Fibroblast of skin of scalp (primary cell): ENCODE results near the gene FCGR1A.
A peak's percentile ranks its signal among the peaks of the same experiment; 100 is the strongest.
"Not testable (repeated sequence)": the region's sequence is repeated elsewhere in the genome, so short reads cannot be mapped to it uniquely, and the experiment has no call there.

Experiments
- DNase-seq: peaks from one replicate; pipeline ENCODE4 v3.0.0-alpha.2; 2013

The FCGR1A gene

DNA sequence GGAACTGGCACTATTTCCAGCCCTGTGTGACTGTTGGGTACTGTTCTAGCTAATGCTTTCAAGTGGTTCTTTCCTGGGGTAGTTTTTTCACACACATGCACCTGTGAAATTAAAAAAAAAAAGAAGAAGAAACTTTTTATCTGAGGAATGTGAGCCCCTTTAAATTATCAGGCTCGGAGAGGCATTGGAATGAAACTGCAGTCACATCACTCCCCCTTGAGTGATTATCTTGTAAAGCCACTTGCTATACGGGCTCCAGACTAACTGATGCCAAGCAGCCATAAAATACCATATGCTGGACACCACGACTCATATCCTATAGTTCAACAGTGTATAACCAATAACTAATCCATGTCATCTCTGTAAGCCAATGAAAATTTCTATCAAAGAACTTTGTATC is 5.4 kb upstream of the FCGR1A start:
- not testable (repeated sequence) for DNase-seq

DNA sequence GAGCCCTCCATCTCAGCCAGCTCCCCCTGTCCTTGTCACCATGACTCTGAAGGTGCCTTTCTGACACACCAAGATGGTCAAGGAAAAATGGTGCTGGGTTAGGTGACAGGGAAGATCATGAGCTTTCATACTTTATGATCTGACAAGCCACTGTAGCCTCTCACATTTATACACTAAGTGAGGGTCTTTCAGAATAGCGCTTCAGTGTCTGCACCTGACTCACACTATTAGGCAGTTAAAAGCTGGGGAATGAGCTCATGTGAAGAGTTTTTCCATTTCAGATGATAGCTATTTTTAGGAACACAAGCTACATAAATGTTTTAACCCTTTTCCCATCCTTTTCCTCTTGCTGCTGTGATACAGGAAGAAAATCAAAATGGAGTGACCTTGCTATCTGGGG is 4.2 kb upstream of the FCGR1A start:
- DNase-seq: not testable (repeated sequence)

DNA sequence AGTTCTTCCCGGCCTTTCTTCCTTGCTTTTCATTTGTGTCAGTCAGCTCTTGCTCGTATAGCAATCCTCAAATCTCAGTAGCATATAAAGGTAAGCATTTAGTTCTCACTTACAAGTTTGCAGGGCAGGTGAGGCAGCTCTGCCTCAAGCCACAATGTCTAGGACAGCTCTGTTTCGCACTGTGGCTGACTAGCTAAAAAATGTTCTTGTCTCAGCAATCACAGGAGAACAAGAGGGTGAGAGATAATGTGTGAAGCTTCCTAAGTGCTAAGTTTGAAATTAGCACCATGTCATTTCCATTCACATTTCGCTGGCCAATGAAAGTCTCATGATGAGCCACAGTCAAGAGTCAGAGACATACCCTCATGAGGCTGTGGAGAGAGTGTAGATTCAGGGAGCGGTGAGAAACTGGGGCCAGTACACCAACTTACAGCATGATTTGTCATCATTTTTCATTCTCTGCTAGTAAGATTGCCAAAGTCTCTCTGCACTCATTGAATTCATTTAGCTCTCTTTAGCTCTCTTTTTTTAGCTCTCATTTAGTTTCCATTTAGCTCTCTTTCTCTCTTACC is 995 bp upstream of the FCGR1A start:
- not testable (repeated sequence) for DNase-seq

DNA sequence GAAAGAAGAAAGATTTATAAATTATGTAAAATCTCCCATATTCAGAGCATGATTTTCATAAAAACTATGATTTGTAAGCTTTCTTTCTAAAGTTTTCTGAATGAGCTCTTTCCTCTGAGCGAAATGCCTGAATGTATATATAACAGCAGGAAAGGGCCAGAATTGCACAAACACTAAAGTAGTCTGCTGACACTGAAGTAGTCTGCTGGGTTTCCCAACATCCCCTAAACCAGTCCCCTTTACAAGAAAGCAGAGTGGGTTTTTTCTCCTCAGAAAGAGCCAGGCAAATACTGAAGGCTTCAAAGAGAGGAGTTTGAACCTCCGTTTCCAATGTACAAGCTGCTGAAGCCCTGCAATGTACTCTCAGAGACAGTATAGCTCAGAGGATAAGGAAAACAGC is 795 bp downstream of the FCGR1A start:
- DNase-seq: not testable (repeated sequence)

DNA sequence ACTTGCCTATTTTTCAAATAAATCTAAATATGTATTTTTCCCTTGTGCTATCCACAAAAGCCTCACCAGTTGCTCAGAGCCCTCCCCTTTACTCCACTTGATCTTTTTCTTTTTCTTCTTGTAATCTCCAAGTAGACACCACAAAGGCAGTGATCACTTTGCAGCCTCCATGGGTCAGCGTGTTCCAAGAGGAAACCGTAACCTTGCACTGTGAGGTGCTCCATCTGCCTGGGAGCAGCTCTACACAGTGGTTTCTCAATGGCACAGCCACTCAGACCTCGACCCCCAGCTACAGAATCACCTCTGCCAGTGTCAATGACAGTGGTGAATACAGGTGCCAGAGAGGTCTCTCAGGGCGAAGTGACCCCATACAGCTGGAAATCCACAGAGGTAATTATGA is 1.4 kb downstream of the FCGR1A start:
- DNase-seq: not testable (repeated sequence)

DNA sequence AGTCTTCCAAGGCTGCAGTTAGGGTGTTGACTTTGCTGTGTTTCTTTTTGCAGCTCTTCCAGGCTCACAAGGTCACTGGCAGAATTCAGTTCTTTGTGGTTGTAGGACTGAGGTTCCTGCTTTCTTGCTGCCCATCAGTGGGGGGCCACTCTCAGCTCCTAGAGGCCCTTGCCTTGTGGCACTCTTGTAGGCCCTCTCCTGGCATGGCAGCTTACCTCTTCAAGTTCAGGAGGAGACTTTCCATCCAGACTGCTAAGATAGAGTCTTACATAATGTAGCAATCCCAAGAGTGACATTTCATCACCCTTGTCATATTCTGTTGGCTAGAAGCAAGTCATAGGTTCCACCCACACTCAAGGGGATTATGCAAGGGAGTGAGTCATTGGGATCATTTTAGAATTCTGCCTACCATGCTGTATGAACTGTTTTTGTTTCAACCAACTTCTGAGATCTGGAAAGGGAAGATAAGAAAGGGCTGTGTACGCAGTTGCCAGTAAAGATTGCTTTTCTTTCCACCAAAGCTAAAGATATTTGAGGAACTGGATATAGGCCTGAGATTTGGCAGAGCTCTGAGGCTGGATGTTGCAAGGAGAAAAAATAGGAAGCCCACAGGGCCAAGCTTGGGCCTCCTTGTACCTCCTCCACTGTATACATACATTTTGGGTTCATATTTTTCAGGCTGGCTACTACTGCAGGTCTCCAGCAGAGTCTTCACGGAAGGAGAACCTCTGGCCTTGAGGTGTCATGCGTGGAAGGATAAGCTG is 5.4 kb downstream of the FCGR1A start:
- DNase-seq: not testable (repeated sequence)

DNA sequence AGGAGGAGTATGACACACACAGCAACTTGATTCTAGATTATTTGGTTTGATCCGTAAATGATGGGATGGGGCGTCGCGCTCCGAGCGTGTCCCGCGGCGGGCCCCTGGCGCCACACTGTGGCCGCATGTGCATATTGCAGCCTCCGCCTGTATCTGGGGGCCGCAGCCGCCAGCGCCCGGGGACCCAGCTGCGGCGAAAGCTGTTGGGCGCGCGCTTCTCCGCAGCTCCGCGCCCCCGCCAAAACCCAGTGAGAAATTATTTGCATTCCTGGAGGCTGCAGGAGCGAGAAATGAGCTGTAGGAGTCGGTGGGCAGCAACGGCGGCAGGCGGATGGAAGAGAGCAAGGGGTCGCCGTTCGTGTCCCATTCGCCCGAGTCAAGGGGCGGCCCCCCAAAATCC is 10.0 kb downstream of the FCGR1A start:
- DNase-seq: peak; percentile 50

DNA sequence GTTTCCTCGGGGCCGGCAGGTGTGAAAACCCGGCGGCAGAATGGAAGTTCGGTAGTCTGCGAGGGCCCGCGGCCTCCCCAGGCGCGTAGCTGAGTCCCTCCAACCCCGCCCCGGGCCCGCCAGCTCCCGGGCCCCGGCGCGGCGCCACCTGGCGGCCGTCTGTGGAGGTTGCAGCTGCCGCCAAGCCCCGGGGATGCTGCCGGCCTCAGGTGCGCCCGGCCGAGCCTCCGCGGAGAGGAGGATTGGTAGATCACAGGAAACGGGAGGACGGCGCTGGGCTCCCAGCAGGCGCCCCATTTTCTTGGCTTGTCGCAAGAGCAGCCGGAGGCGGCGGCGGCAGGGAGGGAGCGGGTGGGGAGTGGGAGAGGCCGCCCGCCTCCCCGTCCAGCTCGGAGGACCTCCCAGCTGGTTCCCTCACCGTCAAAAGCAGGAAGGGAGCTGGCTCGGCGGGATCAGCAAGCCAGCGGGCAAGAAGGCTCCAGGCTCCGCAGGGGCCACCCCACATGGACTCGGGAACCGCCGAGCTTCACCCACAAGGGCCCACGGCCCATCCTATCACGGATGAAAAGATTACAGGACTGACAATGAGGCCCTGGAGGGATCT is 10.5 kb downstream of the FCGR1A start:
- peak; percentile 60 for DNase-seq

DNA sequence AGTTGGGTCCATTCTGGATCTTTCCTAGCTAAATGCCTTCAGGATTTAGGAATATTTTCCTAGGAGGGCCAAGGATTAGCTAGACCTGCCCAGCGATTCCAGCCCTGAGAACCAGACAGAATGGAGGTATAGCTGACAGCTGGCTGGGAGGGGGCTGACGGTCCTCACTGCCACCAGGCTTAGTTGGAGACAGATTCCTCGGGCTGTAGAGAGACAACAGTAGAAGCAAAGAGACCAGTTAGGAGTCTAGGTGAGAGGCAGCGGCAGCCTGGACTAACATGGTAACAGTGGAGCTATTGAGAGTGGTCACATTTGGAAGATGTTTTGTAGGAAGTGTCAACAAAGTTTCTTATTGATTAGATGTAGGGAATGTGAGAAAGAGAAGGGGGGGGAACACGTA is 11.4 kb downstream of the FCGR1A start:
- not testable (repeated sequence) for DNase-seq

DNA sequence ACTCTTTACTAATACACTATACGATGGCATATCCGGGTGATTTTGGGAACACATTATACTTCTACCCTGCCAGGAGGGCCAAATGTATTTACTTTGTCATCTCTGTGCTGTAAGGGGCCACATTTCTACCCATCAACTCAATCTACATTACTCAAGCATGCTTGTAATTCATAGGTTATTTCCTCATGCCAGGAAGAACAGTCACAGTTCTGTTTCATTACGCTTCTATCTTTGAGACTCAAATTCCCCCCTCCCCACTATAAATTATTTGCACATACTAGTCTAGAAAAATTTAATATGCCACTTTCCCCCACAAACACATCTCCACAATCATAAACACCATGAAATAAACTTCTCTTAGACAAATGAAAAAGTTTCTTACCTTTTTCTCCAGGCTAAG is 19.1 kb downstream of the FCGR1A start:
- DNase-seq: not testable (repeated sequence)

DNA sequence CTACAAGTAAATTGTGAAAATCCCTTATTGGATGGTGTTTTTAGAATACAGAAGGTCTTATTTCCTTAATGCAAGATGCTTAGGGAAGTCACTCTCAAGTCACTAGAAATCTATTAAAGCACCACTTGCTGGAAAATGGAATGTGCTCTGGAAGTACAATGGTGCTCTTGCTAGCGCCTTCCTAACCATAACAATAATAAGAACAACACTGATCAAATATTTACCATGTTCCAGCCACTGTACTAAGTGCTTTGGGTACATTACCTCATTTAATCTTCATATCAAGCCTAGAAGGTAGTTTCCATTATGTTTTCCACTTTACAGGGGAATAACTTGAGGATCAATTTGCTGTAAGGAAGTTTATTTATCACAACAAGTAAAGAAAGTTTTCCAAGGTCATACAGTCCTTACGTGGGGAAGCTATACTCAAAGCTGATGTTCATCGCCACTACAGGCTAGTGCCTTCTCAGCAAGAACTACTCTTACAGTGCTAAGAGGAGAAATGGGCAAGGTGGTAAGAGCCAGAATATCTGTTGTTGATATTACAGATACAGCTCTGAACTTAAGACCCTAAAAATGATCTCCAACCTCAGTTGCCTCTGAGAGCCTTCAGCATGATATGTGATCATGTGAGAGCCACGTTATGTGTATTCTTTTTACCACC is 22.1 kb downstream of the FCGR1A start:
- DNase-seq: not testable (repeated sequence)

DNA sequence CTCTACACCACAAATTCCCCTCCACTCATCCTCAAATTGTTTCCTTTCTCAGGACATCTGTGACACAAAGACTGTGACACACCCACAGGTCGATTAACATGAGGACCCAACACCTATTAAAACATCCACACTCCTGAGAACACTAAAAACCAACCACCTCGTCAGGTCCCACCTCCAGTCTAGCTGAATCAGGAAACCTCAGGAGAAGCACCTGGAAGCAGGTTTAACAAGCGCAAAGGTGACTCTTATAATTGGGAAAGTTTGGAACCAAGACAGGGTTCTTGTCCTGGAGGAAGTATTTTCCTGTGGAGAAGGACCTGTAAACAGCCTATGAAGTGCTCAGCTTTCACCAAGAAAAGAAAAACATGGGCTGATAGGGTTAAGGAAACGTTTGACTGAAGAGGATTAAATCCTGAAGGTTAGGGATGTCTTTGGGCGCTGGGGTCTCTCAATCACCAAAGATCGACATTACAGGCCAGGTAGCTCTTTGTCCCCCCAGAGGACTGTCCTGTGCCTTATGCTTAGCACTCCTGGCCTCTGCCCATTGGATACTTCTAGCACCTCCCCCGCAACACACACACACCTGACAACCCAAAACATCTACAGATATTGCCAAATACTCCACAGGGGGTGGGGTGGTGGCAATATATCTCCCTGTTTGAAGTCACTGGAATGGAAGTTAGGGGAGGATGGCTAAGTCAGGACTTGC is 28.4 kb downstream of the FCGR1A start:
- not testable (repeated sequence) for DNase-seq

DNA sequence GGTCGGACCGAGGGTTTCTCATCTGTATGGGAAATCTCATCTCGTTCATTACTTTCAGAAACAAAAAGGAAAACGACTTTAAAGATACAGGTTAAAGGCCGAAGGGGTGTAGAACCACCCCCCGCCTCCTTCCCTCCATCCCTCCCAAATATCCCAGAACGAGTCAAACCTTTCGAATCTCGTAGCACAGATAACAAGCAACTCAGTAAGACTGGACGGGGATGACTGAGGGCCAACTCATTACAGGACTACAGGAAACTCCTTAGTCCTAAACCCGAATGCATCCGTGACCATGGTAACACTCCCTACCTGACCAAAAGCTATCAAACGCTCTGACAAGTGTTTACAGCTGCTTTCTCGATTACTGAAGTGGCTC is 29.0 kb downstream of the FCGR1A start:
- DNase-seq: peak; percentile 3

DNA sequence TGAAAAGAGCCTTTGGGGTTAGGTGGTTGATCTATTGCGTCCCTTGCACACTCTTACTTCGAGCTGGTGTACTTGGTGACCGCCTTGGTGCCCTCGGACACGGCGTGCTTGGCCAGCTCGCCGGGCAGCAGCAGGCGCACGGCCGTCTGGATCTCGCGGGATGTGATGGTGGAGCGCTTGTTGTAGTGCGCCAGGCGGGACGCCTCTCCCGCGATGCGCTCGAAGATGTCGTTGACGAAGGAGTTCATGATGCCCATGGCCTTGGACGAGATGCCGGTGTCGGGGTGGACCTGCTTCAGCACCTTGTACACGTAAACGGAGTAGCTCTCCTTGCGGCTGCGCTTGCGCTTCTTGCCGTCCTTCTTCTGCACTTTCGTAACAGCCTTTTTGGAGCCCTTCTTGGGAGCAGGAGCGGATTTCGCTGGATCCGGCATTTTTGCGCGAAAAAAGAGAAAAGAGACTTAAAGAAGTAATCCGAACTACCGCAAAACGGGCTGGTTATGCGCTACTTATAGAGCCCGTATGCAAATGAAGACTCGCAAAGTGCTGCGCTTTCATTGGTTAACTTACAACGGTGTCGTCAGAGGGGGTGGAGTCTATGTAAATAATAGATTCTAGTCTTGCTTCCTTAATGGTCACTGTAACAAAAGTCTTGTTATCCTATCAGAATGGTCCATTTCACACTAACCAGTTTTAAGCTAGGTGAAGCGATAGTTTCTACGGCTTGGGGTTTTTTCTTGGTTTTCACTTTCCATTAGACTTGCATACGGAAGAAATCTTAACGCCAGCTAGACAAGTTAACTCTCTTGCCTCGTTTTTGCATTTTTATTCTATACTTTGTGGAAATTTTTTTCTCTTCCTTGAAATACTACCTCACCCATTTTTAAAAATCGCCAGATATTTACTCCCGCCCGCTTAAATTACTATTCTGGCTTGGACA is 29.7 kb downstream of the FCGR1A start:
- DNase-seq: peak; percentile 95

DNA sequence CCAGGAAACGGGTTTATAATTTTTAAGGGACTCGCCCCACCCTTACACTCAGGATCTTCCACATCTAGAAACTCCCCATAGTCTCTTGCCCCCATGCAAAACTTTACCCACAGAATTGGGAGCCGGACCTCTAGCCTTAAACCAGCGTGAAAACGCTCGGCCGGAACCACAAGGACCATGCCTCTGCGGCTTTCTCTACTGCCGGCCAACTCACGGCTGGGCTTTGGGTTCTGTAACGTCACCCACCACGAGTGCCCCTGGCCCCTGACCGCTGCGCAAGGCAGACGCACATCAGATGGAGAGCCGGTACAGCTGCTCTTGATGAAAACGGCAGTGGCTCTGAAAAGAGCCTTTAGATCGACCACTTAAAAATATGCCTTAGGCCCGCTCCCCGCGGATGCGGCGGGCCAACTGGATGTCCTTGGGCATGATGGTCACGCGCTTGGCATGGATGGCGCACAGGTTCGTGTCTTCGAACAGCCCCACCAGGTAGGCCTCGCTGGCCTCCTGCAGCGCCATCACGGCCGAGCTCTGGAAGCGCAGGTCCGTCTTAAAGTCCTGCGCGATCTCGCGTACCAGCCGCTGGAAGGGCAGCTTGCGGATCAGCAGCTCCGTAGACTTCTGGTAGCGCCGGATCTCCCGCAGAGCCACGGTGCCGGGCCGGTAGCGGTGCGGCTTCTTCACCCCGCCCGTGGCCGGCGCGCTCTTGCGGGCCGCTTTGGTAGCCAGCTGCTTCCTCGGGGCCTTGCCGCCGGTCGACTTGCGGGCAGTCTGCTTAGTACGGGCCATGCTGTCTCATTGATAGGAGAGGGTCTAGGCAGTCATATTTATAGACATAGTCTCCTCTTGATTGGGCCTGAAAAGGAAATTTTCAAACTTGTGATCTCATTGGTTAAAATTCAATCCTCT is 30.7 kb downstream of the FCGR1A start:
- DNase-seq: peak; percentile 81

DNA sequence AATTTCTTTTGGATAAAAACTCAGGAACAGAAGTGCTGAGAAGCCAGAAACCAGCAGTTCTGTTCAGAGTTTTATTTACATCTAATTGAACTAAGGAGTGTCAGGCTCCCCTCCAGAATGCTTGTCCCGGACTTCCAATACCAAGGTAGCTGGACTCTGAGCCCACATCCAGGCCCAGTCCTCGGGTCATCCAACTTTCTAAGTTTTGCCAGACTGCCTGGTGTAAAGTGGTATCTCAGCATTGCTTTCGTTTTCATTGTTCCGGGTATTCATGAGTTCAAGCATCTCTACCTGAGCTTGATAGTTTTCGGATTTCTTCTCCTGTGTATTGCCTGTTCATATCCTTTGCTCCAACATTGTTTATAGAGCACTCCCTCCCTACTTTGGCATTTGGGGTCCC is 37.9 kb downstream of the FCGR1A start:
- DNase-seq: not testable (repeated sequence)

DNA sequence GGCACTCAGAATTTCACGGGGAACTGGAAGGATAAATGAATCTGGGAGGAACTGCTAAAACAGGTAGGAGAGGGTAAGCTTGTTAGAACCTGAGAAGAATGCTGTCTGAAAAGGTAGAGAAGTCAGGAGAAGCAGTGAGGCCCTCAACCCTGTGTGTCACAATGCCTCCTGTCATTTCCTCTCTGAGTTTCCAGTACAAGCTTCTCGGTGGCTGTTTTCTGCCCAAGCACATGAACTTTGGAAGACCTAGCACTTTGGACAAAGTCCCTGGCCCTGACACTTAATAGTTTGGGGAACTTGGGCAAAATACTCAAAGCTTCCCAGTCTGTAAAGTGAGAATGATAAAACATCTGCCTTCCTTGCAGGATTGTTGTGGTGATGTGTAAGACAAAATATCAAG is 44.1 kb downstream of the FCGR1A start:
- DNase-seq: not testable (repeated sequence)

DNA sequence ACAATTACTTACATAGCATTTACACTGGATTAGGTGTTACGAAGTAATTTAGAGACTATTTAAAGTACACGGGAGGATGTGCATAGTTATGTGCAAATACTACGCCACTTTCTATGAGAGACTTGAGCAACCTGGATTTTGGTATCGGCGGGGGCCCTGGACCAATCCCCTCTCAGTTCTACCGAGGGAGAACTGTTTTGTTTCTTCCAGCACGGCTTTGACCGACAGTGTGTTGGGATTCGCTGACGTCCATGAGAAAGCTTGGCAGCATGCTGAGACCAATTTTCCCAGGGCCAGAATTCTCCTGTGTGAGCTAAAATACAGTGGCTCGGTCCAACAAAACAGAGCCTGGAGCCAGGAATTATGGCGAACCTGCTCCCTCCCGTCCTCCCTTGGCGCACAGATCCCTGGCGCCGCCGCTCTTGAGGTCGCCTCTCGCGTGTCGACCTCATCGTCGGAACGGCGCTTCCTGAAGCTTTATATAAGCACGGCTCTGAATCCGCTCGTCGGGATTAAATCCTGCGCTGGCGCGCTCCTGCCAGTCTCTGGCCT is 49.3 kb downstream of the FCGR1A start:
- DNase-seq: not testable (repeated sequence)

DNA sequence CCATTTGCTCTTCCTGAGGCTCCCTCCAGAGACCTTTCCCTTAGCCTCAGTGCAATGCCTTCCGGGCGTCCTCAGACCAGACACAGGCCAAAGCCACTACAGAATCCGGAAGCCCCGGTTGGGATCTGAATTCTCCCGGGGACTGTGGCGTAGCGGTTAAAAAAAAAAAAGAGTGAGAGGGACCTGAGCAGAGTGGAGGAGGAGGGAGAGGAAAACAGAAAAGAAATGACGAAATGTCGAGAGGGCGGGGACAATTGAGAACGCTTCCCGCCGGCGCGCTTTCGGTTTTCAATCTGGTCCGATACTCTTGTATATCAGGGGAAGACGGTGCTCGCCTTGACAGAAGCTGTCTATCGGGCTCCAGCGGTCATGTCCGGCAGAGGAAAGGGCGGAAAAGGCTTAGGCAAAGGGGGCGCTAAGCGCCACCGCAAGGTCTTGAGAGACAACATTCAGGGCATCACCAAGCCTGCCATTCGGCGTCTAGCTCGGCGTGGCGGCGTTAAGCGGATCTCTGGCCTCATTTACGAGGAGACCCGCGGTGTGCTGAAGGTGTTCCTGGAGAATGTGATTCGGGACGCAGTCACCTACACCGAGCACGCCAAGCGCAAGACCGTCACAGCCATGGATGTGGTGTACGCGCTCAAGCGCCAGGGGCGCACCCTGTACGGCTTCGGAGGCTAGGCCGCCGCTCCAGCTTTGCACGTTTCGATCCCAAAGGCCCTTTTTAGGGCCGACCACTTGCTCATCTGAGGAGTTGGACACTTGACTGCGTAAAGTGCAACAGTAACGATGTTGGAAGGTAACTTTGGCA is 50.0 kb downstream of the FCGR1A start:
- DNase-seq: not testable (repeated sequence)
